Dedifferentiated amniotic fluid mesenchymal stem cell (primary cell): ENCODE data around the gene PRDX4.
"Not testable (repeated sequence)": the region's sequence is repeated elsewhere in the genome, so short reads cannot be mapped to it uniquely, and the experiment has no call there.

Experiments used
- DNase-seq: peaks from one replicate; pipeline ENCODE4 v3.0.0-alpha.2; 2016; ENCODE audit errors: extremely low spot score

PRDX4 gene

GRCh38 chrX:23667239-23668177 lies at the start of gene PRDX4:
Gene PRDX4, plus strand, starts transcription at chrX:23667493. Its CDS starts 78 bp downstream, at chrX:23667571.
- DNase-seq: peak; percentile 68

GRCh38 chrX:23621621-23622265 lies 45.5 kb upstream of the PRDX4 start:
- DNase-seq: no peak

- DNase-seq: no peak
Observed at GRCh38 chrX:23623797-23624196, 43.5 kb upstream of the PRDX4 start.

- DNase-seq: no peak
Observed at GRCh38 chrX:23626651-23627050, 40.6 kb upstream of the PRDX4 start.

GRCh38 chrX:23628131-23628530 lies 39.2 kb upstream of the PRDX4 start:
- DNase-seq: no peak

- DNase-seq: no peak
Observed at GRCh38 chrX:23631136-23631535, 36.2 kb upstream of the PRDX4 start.

GRCh38 chrX:23633834-23634580 lies 33.3 kb upstream of the PRDX4 start:
- DNase-seq: no peak

- no peak for DNase-seq
Observed at GRCh38 chrX:23637187-23637586, 30.1 kb upstream of the PRDX4 start.

- no peak for DNase-seq
Observed at GRCh38 chrX:23643020-23643419, 24.3 kb upstream of the PRDX4 start.

GRCh38 chrX:23644744-23645143 lies 22.5 kb upstream of the PRDX4 start:
- no peak for DNase-seq

GRCh38 chrX:23656091-23656490 lies 11.2 kb upstream of the PRDX4 start:
- no peak for DNase-seq

- no peak for DNase-seq
Observed at GRCh38 chrX:23656684-23657083, 10.6 kb upstream of the PRDX4 start.

- no peak for DNase-seq
Observed at GRCh38 chrX:23659339-23659738, 8.0 kb upstream of the PRDX4 start.

GRCh38 chrX:23660083-23660765 lies 7.1 kb upstream of the PRDX4 start:
- DNase-seq: not testable (repeated sequence)

- no peak for DNase-seq
Observed at GRCh38 chrX:23660766-23661132, 6.5 kb upstream of the PRDX4 start.

GRCh38 chrX:23661671-23662070 lies 5.6 kb upstream of the PRDX4 start:
- no peak for DNase-seq

- no peak for DNase-seq
Observed at GRCh38 chrX:23662187-23662586, 5.1 kb upstream of the PRDX4 start.

GRCh38 chrX:23662853-23663252 lies 4.4 kb upstream of the PRDX4 start:
- no peak for DNase-seq

- no peak for DNase-seq
Observed at GRCh38 chrX:23664496-23664895, 2.8 kb upstream of the PRDX4 start.

GRCh38 chrX:23666282-23666681 lies 1.0 kb upstream of the PRDX4 start:
- DNase-seq: no peak

GRCh38 chrX:23668335-23668734 lies 1.0 kb downstream of the PRDX4 start:
- DNase-seq: no peak

GRCh38 chrX:23670528-23670927 lies 3.2 kb downstream of the PRDX4 start:
- DNase-seq: no peak
